CD4-positive, alpha-beta T cell (primary cell): ENCODE measurements around the gene BTBD9. TPM values are rescaled to one million over a fixed set of nuclear protein-coding genes. Genes with fewer than 3 reads are reported as not detected.

ENCODE experiments used
- ATAC-seq: fragments of 200-7000 bp; cut with Tn5 transposase; one replicate; pipeline ENCODE4 v1.10.0; 2022; ENCODE audit warnings: mild to moderate bottlenecking; ENCODE audit not compliant: poor library complexity
- CTCF ChIA-PET: fragments of 350-600 bp; sonication (Branson Sonifier 250); formaldehyde crosslinking; loops from one replicate; lab custom pipeline; 2021; ENCODE audit warnings: antibody characterized with exemption, inconsistent platforms; lab: Charles Lee
- POLR2A ChIA-PET: fragments of 350-600 bp; sonication (Branson Sonifier 250); formaldehyde crosslinking; loops from one replicate; lab custom pipeline; 2021; ENCODE audit warnings: antibody characterized with exemption, inconsistent platforms; lab: Charles Lee
- DNase-seq, 14 experiments: peaks; one replicate each; pipeline ENCODE4 v3.0.0-alpha.2; 2013 to 2020; ENCODE audit warnings: mixed read lengths in 2 of 14
- H3K27ac ChIP-seq, 2 donors: one replicate each; pipeline versions ENCODE4 v1.5.1 to v1.7.0; 2013; ENCODE audit warnings: low read length in 2 of 2, low read depth in 1 of 2, mild to moderate bottlenecking in 1 of 2
- H3K27me3 ChIP-seq, 2 experiments: 1 replicate in 1 of 2; 2 replicates in 1 of 2; pipeline versions ENCODE4 v1.6.1 to v1.7.0; 2013; ENCODE audit warnings: low read length in 2 of 2, control low read depth in 1 of 2, mild to moderate bottlenecking in 1 of 2, moderate library complexity in 1 of 2; ENCODE audit not compliant: insufficient read depth in 2 of 2, control insufficient read depth in 1 of 2
- H3K36me3 ChIP-seq: one replicate; pipeline ENCODE4 v1.6.1; 2013; ENCODE audit warnings: low read length, control low read depth; ENCODE audit not compliant: insufficient read depth
- H3K4me1 ChIP-seq: one replicate; pipeline ENCODE4 v1.6.1; 2013; ENCODE audit warnings: low read length, control low read depth; ENCODE audit not compliant: insufficient read depth
- H3K4me3 ChIP-seq: one replicate; pipeline ENCODE4 v1.5.1; 2013; ENCODE audit warnings: mild to moderate bottlenecking, low read length, moderate library complexity
- H3K9me3 ChIP-seq, 2 experiments: 1 replicate in 1 of 2; 2 replicates in 1 of 2; pipeline versions ENCODE4 v1.6.1 to v1.7.0; 2013; ENCODE audit warnings: low read length in 2 of 2, mild to moderate bottlenecking in 2 of 2, control low read depth in 1 of 2, moderate library complexity in 1 of 2; ENCODE audit not compliant: control insufficient read depth in 1 of 2, insufficient read depth in 1 of 2
- H3K27ac Mint-ChIP-seq: one replicate; pipeline ENCODE4 v1.8.0; 2020; ENCODE audit warnings: mixed read lengths
- H3K27me3 Mint-ChIP-seq: one replicate; pipeline ENCODE4 v1.8.0; 2021; ENCODE audit warnings: mixed read lengths
- H3K36me3 Mint-ChIP-seq: one replicate; pipeline ENCODE4 v1.8.0; 2021; ENCODE audit warnings: low read depth, mixed read lengths
- H3K4me1 Mint-ChIP-seq: one replicate; pipeline ENCODE4 v1.8.0; 2021; ENCODE audit warnings: low read depth, mixed read lengths
- H3K4me3 Mint-ChIP-seq: one replicate; pipeline ENCODE4 v1.8.0; 2020; ENCODE audit warnings: mild to moderate bottlenecking, mixed read lengths
- H3K9me3 Mint-ChIP-seq: one replicate; pipeline ENCODE4 v1.8.0; 2020; ENCODE audit warnings: mixed read lengths
- CTCF ChIP-seq: fragments of 200-600 bp; IDR thresholded peaks from one replicate; pipeline ENCODE4 v1.8.0; 2022; ENCODE audit warnings: antibody characterized with exemption, mild to moderate bottlenecking
- intact Hi-C, 2 experiments: fragments of 100-400 bp; cut with DNase I in 1 of 2; cut with micrococcal nuclease in 1 of 2; formaldehyde crosslinking; loops; one replicate each; pipeline versions ENCODE4 v1.15.1 to v1.9.0; 2023 to 2025; cut with DNase I, micrococcal nuclease
- total RNA-seq, 174 experiments: library from RNA in 2 of 174; stranded (reverse) in 2 of 174; gene quantifications; one replicate each; pipeline ENCODE4 v1.2.3 and lab custom pipeline; 2021 to 2026

Gene BTBD9
- total RNA-seq, 2 experiments from 2014 or later, result 58.7 to 59.3 TPM

- H3K36me3 ChIP-seq, result peaks cover 9% of the 10 kb centered on the region
- TF ChIP-seq CTCF, result no peak
- Mint-ChIP-seq H3K27me3 (no peaks in the 10 kb centered on the region), H3K36me3 (peaks cover 29% of the 10 kb centered on the region), H3K4me3 (no peak overlapping the region), H3K4me1 (no peaks in the 10 kb centered on the region), H3K27ac (no peak overlapping the region), H3K9me3 (no peaks in the 10 kb centered on the region)
- intact Hi-C loops, result no loop called here
- no peaks in the 10 kb centered on the region for H3K9me3 ChIP-seq
- POLR2A ChIA-PET, result no interaction called here
- no peak for ATAC-seq
- no peak overlapping the region for H3K27ac ChIP-seq
- DNase-seq, result no peak
- CTCF ChIA-PET, result no interaction called here
- no peaks in the 10 kb centered on the region for H3K27me3 ChIP-seq
- no peak overlapping the region for H3K4me3 ChIP-seq
- H3K4me1 ChIP-seq, result no peaks in the 10 kb centered on the region
Measured at GRCh38 chr6:38599261-38599660, 40.5 kb downstream of the BTBD9 start.

- peaks cover 22% of the 10 kb centered on the region for H3K36me3 Mint-ChIP-seq
Measured at GRCh38 chr6:38593998-38594665, 45.6 kb downstream of the BTBD9 start.

GRCh38 chr6:38593409-38593808, 46.3 kb downstream of the BTBD9 start:
- intact Hi-C loops, result no loop called here
- Mint-ChIP-seq H3K4me1 (no peaks in the 10 kb centered on the region), H3K27ac (no peak overlapping the region), H3K9me3 (no peaks in the 10 kb centered on the region), H3K36me3 (peaks cover 25% of the 10 kb centered on the region), H3K27me3 (no peaks in the 10 kb centered on the region), H3K4me3 (no peak overlapping the region)
- no peak for TF ChIP-seq CTCF
- Histone ChIP-seq H3K27ac (no peak overlapping the region), H3K36me3 (peaks cover 44% of the 10 kb centered on the region), H3K4me3 (no peak overlapping the region), H3K4me1 (no peaks in the 10 kb centered on the region), H3K9me3 (no peaks in the 10 kb centered on the region), H3K27me3 (no peaks in the 10 kb centered on the region)
- ATAC-seq (no peak), DNase-seq (no peak)
- ChIA-PET CTCF (no interaction called here), POLR2A (interaction anchor here (0.9 kb wide), 1 partner anchor 21 kb away, joined by 3 read pairs; no protein-coding TSS in a partner anchor)

More at GRCh38 chr6:38593998-38594665, 45.6 kb downstream of the BTBD9 start:
- no peak for ATAC-seq
- no peaks in the 10 kb centered on the region for H3K27me3 Mint-ChIP-seq
- no peak for DNase-seq
- Histone ChIP-seq H3K27ac (no peak overlapping the region), H3K4me3 (no peak overlapping the region), H3K27me3 (no peaks in the 10 kb centered on the region), H3K4me1 (no peaks in the 10 kb centered on the region), H3K9me3 (no peaks in the 10 kb centered on the region), H3K36me3 (peaks cover 44% of the 10 kb centered on the region)
- H3K4me1 Mint-ChIP-seq, result no peaks in the 10 kb centered on the region
- intact Hi-C loops, result no loop called here
- H3K4me3 Mint-ChIP-seq, result no peak overlapping the region
- CTCF ChIA-PET, result no interaction called here
- POLR2A ChIA-PET, result no interaction called here
- TF ChIP-seq CTCF, result no peak
- H3K27ac Mint-ChIP-seq, result no peak overlapping the region
- H3K9me3 Mint-ChIP-seq, result no peaks in the 10 kb centered on the region
